ENCODE data around the gene MYOZ3.

The MYOZ3 gene

GRCh38 chr5:150644058-150644457 lies 17.0 kb upstream of the MYOZ3 start:
- DNase-seq, result no peak

- no peak for DNase-seq
These were observed 16.5 kb upstream of the MYOZ3 start for GRCh38 chr5:150644514-150644913.

- no peak for DNase-seq
These were observed 15.9 kb upstream of the MYOZ3 start for GRCh38 chr5:150645070-150645700.

- no peak for DNase-seq
These were observed 13.5 kb upstream of the MYOZ3 start for GRCh38 chr5:150647275-150648251.

- no peak for DNase-seq
These were observed 12.6 kb upstream of the MYOZ3 start for GRCh38 chr5:150648294-150649107.

GRCh38 chr5:150649108-150650020 lies 11.7 kb upstream of the MYOZ3 start:
- DNase-seq, result no peak

GRCh38 chr5:150650021-150651006 lies 10.7 kb upstream of the MYOZ3 start:
- DNase-seq, result no peak

GRCh38 chr5:150651382-150651781 lies 9.7 kb upstream of the MYOZ3 start:
- no peak for DNase-seq

GRCh38 chr5:150651924-150652671 lies 9.0 kb upstream of the MYOZ3 start:
- DNase-seq, result no peak

- no peak for DNase-seq
These were observed 7.8 kb upstream of the MYOZ3 start for GRCh38 chr5:150653145-150653761.

- no peak for DNase-seq
These were observed 7.1 kb upstream of the MYOZ3 start for GRCh38 chr5:150653762-150654556.

GRCh38 chr5:150655221-150655620 lies 5.8 kb upstream of the MYOZ3 start:
- no peak for DNase-seq

- peak; percentile 77 for DNase-seq
These were observed 4.6 kb upstream of the MYOZ3 start for GRCh38 chr5:150656191-150657132.

- DNase-seq, result no peak
These were observed 2.9 kb upstream of the MYOZ3 start for GRCh38 chr5:150658121-150658520.

GRCh38 chr5:150658699-150659265 lies 2.3 kb upstream of the MYOZ3 start:
- no peak for DNase-seq

GRCh38 chr5:150659360-150660107 lies 1.5 kb upstream of the MYOZ3 start:
- DNase-seq, result no peak
